ENCODE measurements around the gene IGSF5. TPM values are rescaled to one million over a fixed set of nuclear protein-coding genes. Genes with fewer than 3 reads are reported as not detected.

Gene IGSF5
- total RNA-seq, 2 experiments from 2014 or later: not detected

DNA sequence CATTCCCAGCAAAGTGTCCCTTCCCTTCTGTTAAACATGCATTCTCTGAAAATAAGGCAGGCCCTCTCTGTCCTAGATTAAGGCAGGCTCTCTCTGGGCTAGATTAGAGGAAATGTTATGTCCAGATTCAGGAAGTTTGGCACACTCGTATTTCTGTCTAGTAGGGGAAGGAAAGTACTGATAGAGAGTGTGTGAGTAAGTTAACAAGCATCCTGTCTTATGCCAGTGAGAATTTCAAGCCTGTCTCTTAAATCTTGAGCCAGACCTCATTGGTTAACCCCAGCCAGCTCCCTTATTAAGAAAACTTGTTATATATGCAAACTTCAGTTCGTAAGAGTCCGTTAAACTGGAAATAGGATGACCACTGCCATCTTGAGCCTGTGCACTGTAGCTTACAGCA is 31.6 kb downstream of the IGSF5 start:
- no TSS peak for BruUV-seq (replicated peaks)
- ChIA-PET POLR2A (interaction anchor here (0.7 kb wide), 1 partner anchor 204 kb away, joined by 3 read pairs; no protein-coding TSS in a partner anchor), CTCF (ENCODE audit: unreplicated experiment) (no interaction called here)
- H4K20me1 ChIP-seq (ENCODE audit: insufficient read depth, low read length): no peaks in the 10 kb centered on the region
- TF ChIP-seq, protein P1, sequence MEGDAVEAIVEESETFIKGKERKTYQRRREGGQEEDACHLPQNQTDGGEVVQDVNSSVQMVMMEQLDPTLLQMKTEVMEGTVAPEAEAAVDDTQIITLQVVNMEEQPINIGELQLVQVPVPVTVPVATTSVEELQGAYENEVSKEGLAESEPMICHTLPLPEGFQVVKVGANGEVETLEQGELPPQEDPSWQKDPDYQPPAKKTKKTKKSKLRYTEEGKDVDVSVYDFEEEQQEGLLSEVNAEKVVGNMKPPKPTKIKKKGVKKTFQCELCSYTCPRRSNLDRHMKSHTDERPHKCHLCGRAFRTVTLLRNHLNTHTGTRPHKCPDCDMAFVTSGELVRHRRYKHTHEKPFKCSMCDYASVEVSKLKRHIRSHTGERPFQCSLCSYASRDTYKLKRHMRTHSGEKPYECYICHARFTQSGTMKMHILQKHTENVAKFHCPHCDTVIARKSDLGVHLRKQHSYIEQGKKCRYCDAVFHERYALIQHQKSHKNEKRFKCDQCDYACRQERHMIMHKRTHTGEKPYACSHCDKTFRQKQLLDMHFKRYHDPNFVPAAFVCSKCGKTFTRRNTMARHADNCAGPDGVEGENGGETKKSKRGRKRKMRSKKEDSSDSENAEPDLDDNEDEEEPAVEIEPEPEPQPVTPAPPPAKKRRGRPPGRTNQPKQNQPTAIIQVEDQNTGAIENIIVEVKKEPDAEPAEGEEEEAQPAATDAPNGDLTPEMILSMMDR (conservative IDR thresholded peaks at IDR 0.05; ENCODE audit: low read length): no peak
- no peak for TF ChIP-seq EZH2phosphoT487 (IDR thresholded peaks at IDR 0.05; ENCODE audit: borderline replicate concordance, low read depth, low read length)
- H3K4me1 ChIP-seq (ENCODE audit: insufficient read depth, low read length, poor library complexity, severe bottlenecking): no peaks in the 10 kb centered on the region
- intact Hi-C loops (cut with micrococcal nuclease; ENCODE audit: unreplicated experiment): no loop called here
- H3K79me2 ChIP-seq (ENCODE audit: insufficient read depth, low read depth, low read length): no peaks in the 10 kb centered on the region
- no peak overlapping the region for H2AFZ ChIP-seq (ENCODE audit: low read length)
- no peaks in the 10 kb centered on the region for H3K9me3 ChIP-seq (ENCODE audit: low read length)
- no peak overlapping the region for H3K27ac ChIP-seq (ENCODE audit: low read depth, low read length, poor library complexity, severe bottlenecking)
- H3K4me2 ChIP-seq (ENCODE audit: low read length): no peak overlapping the region
- H3K9me2 ChIP-seq (ENCODE audit: insufficient read depth, low read length): no peaks in the 10 kb centered on the region
- no peak for DNase-seq (ENCODE audit: low spot score)
- no peak overlapping the region for H3K4me3 ChIP-seq (ENCODE audit: low read depth, low read length, poor library complexity, severe bottlenecking)
- no peaks in the 10 kb centered on the region for H3K36me3 ChIP-seq (ENCODE audit: insufficient read depth, low read length)

GRCh38 chr21:39781331-39781730 is 36.3 kb downstream of the IGSF5 start:
- no peak for DNase-seq (ENCODE audit: low spot score)
- POLR2A ChIA-PET: no interaction called here
- no peaks in the 10 kb centered on the region for H3K9me2 ChIP-seq (ENCODE audit: insufficient read depth, low read length)
- no peak overlapping the region for H2AFZ ChIP-seq (ENCODE audit: low read length)
- no peaks in the 10 kb centered on the region for H3K79me2 ChIP-seq (ENCODE audit: insufficient read depth, low read depth, low read length)
- H3K4me3 ChIP-seq (ENCODE audit: low read depth, low read length, poor library complexity, severe bottlenecking): no peak overlapping the region
- H3K9me3 ChIP-seq (ENCODE audit: low read length): no peaks in the 10 kb centered on the region
- H3K4me2 ChIP-seq (ENCODE audit: low read length): no peak overlapping the region
- CTCF ChIA-PET (ENCODE audit: unreplicated experiment): no interaction called here
- no peaks in the 10 kb centered on the region for H3K4me1 ChIP-seq (ENCODE audit: insufficient read depth, low read length, poor library complexity, severe bottlenecking)
- no peak for TF ChIP-seq EZH2phosphoT487 (IDR thresholded peaks at IDR 0.05; ENCODE audit: borderline replicate concordance, low read depth, low read length)
- TF ChIP-seq, protein P1 (conservative IDR thresholded peaks at IDR 0.05; ENCODE audit: low read length): no peak
- no peaks in the 10 kb centered on the region for H3K36me3 ChIP-seq (ENCODE audit: insufficient read depth, low read length)
- H4K20me1 ChIP-seq (ENCODE audit: insufficient read depth, low read length): no peaks in the 10 kb centered on the region
- no TSS peak for BruUV-seq (replicated peaks)
- intact Hi-C loops (cut with micrococcal nuclease; ENCODE audit: unreplicated experiment): no loop called here
- no peak overlapping the region for H3K27ac ChIP-seq (ENCODE audit: low read depth, low read length, poor library complexity, severe bottlenecking)

GRCh38 chr21:39788383-39788782 is 43.4 kb downstream of the IGSF5 start:
- intact Hi-C loops (cut with micrococcal nuclease; ENCODE audit: unreplicated experiment): no loop called here
- no peaks in the 10 kb centered on the region for H4K20me1 ChIP-seq (ENCODE audit: insufficient read depth, low read length)
- H2AFZ ChIP-seq (ENCODE audit: low read length): no peak overlapping the region
- no peaks in the 10 kb centered on the region for H3K9me3 ChIP-seq (ENCODE audit: low read length)
- no peaks in the 10 kb centered on the region for H3K36me3 ChIP-seq (ENCODE audit: insufficient read depth, low read length)
- DNase-seq (ENCODE audit: low spot score): no peak
- H3K4me3 ChIP-seq (ENCODE audit: low read depth, low read length, poor library complexity, severe bottlenecking): no peak overlapping the region
- no TSS peak for BruUV-seq (replicated peaks)
- H3K4me1 ChIP-seq (ENCODE audit: insufficient read depth, low read length, poor library complexity, severe bottlenecking): no peaks in the 10 kb centered on the region
- H3K9me2 ChIP-seq (ENCODE audit: insufficient read depth, low read length): no peaks in the 10 kb centered on the region
- CTCF ChIA-PET (ENCODE audit: unreplicated experiment): no interaction called here
- no peak overlapping the region for H3K4me2 ChIP-seq (ENCODE audit: low read length)
- no peak overlapping the region for H3K27ac ChIP-seq (ENCODE audit: low read depth, low read length, poor library complexity, severe bottlenecking)
- POLR2A ChIA-PET: no interaction called here
- TF ChIP-seq, protein P1 (conservative IDR thresholded peaks at IDR 0.05; ENCODE audit: low read length): no peak
- no peak for TF ChIP-seq EZH2phosphoT487 (IDR thresholded peaks at IDR 0.05; ENCODE audit: borderline replicate concordance, low read depth, low read length)
- H3K79me2 ChIP-seq (ENCODE audit: insufficient read depth, low read depth, low read length): no peaks in the 10 kb centered on the region
